Coronary artery (tissue), 2 donors: Measurements from ENCODE around the gene TNS4.

Experiments used
- DNase-seq: peaks from one replicate; pipeline ENCODE4 v3.0.0-alpha.2; 2017; ENCODE audit warnings: low spot score
- H3K27ac ChIP-seq, 2 donors: fragments of 200-600 bp; sonication (generic); one replicate each; pipeline ENCODE4 v1.5.1; 2016 to 2019
- H3K4me3 ChIP-seq: fragments of 200-600 bp; sonication (generic); 2 replicates; pipeline ENCODE4 v1.5.1; 2016; ENCODE audit warnings: mild to moderate bottlenecking, moderate library complexity
- CTCF ChIP-seq: fragments of 200-600 bp; sonication (generic); IDR thresholded peaks from one replicate; pipeline ENCODE4 v1.5.1; 2019; ENCODE audit warnings: antibody characterized with exemption

Gene TNS4

GRCh38 chr17:40533896-40534295 is 32.5 kb upstream of the TNS4 start:
- no peak for TF ChIP-seq CTCF
- peak overlapping the region in 1 of 2 donors; percentile 69 for H3K27ac ChIP-seq
- no peak for DNase-seq
- H3K4me3 ChIP-seq: peak overlapping the region; percentile 31

GRCh38 chr17:40532520-40533253 is 31.3 kb upstream of the TNS4 start:
- no peak overlapping the region for H3K4me3 ChIP-seq
- H3K27ac ChIP-seq: peak overlapping the region in 1 of 2 donors; percentile 73
- peak; percentile 62 for DNase-seq
- no peak for TF ChIP-seq CTCF

GRCh38 chr17:40531051-40531991 is 29.9 kb upstream of the TNS4 start:
- no peak overlapping the region for H3K4me3 ChIP-seq
- H3K27ac ChIP-seq: peak overlapping the region in 1 of 2 donors; percentile 73
- DNase-seq: peak; percentile 54
- no peak for TF ChIP-seq CTCF

- TF ChIP-seq CTCF: no peak
- peak; percentile 72 for DNase-seq
- no peak overlapping the region for H3K27ac ChIP-seq
- H3K4me3 ChIP-seq: no peak overlapping the region
Measured at GRCh38 chr17:40530531-40530994, 29.1 kb upstream of the TNS4 start.

GRCh38 chr17:40529991-40530390 is 28.6 kb upstream of the TNS4 start:
- H3K4me3 ChIP-seq: no peak overlapping the region
- TF ChIP-seq CTCF: no peak
- peak; percentile 41 for DNase-seq
- no peak overlapping the region for H3K27ac ChIP-seq

GRCh38 chr17:40528692-40529417 is 27.4 kb upstream of the TNS4 start:
- Histone ChIP-seq H3K4me3 (no peak overlapping the region), H3K27ac (no peak overlapping the region)
- TF ChIP-seq CTCF: no peak
- DNase-seq: peak; percentile 24
